HepG2 (cell line): ENCODE measurements around the gene CHCHD5. TPM values are rescaled to one million over a fixed set of nuclear protein-coding genes. Genes with fewer than 3 reads are reported as not detected.

Source experiments
- CBFB ChIP-seq: sonication (generic); formaldehyde crosslinking; IDR thresholded peaks from 2 replicates; pipeline ENCODE4 v1.4.0; 2020; ENCODE audit warnings: missing genetic modification reagents
- CC2D1A ChIP-seq: sonication (generic); formaldehyde crosslinking; IDR thresholded peaks from 2 replicates; pipeline ENCODE4 v1.8.1; 2023; ENCODE audit warnings: mild to moderate bottlenecking, missing genetic modification reagents
- CHCHD3 ChIP-seq: sonication (generic); formaldehyde crosslinking; IDR thresholded peaks from 2 replicates; pipeline ENCODE4 v1.8.0; 2022; ENCODE audit warnings: mild to moderate bottlenecking, missing genetic modification reagents, moderate library complexity
- KDM5A ChIP-seq: fragments of 200-600 bp; sonication (generic); IDR thresholded peaks from 2 replicates; pipeline ENCODE4 v1.7.0; 2018; ENCODE audit warnings: antibody characterized with exemption, mild to moderate bottlenecking, low read length, borderline replicate concordance
- MATR3 ChIP-seq: sonication (generic); formaldehyde crosslinking; IDR thresholded peaks from 2 replicates; pipeline ENCODE4 v1.4.0; 2020; ENCODE audit warnings: missing genetic modification reagents
- MTF1 ChIP-seq: sonication (generic); formaldehyde crosslinking; IDR thresholded peaks from 2 replicates; pipeline ENCODE4 v1.5.0; 2020; ENCODE audit warnings: missing genetic modification reagents
- NCOA1 ChIP-seq: sonication (generic); formaldehyde crosslinking; IDR thresholded peaks from 2 replicates; pipeline ENCODE4 v1.9.0; 2021; ENCODE audit warnings: missing genetic modification reagents
- NR1H2 ChIP-seq: sonication (generic); formaldehyde crosslinking; IDR thresholded peaks from 2 replicates; pipeline ENCODE4 v1.8.1; 2022; ENCODE audit warnings: low read depth, missing genetic modification reagents, borderline replicate concordance
- PHB2 ChIP-seq: fragments of 450-650 bp; IDR thresholded peaks from 2 replicates; pipeline ENCODE4 v1.6.1; 2018; ENCODE audit not compliant: partially characterized antibody
- POLR2AphosphoS2 ChIP-seq: IDR thresholded peaks from 2 replicates; pipeline ENCODE4 v1.6.1; 2011; ENCODE audit warnings: low read depth, low read length, improper control_type of control experiment
- POLR2AphosphoS5 ChIP-seq: IDR thresholded peaks from 2 replicates; pipeline ENCODE4 v1.6.1; 2012; ENCODE audit warnings: low read depth, low read length
- REPIN1 ChIP-seq: sonication (generic); formaldehyde crosslinking; IDR thresholded peaks from 2 replicates; pipeline ENCODE4 v1.8.0; 2022; ENCODE audit warnings: missing genetic modification reagents, low read depth, mild to moderate bottlenecking, borderline replicate concordance
- REXO4 ChIP-seq: sonication (generic); formaldehyde crosslinking; IDR thresholded peaks from 2 replicates; pipeline ENCODE4 v1.8.0; 2022; ENCODE audit warnings: missing genetic modification reagents, mild to moderate bottlenecking, borderline replicate concordance
- SMAD3 ChIP-seq: sonication (generic); formaldehyde crosslinking; IDR thresholded peaks from 2 replicates; pipeline ENCODE4 v1.4.0; 2020; ENCODE audit warnings: missing genetic modification reagents
- SMARCC2 ChIP-seq: fragments of 450-650 bp; IDR thresholded peaks from 2 replicates; pipeline ENCODE4 v1.6.1; 2017; ENCODE audit warnings: antibody characterized with exemption, mild to moderate bottlenecking
- ZBTB21 ChIP-seq: sonication (generic); formaldehyde crosslinking; IDR thresholded peaks from 2 replicates; pipeline ENCODE4 v1.4.0; 2020; ENCODE audit warnings: missing genetic modification reagents
- ZC3H13 ChIP-seq: sonication (generic); formaldehyde crosslinking; IDR thresholded peaks from 2 replicates; pipeline ENCODE4 v1.8.1; 2023; ENCODE audit warnings: mild to moderate bottlenecking, missing genetic modification reagents, moderate library complexity
- ZNF136 ChIP-seq: sonication (generic); formaldehyde crosslinking; IDR thresholded peaks from 2 replicates; pipeline ENCODE4 v1.8.1; 2022; ENCODE audit warnings: low read depth, mild to moderate bottlenecking, moderate library complexity, missing genetic modification reagents
- ZNF253 ChIP-seq: sonication (generic); formaldehyde crosslinking; IDR thresholded peaks from 2 replicates; pipeline ENCODE4 v1.8.0; 2022; ENCODE audit warnings: mild to moderate bottlenecking, missing genetic modification reagents, borderline replicate concordance
- ZNF30 ChIP-seq: sonication (generic); formaldehyde crosslinking; IDR thresholded peaks from 2 replicates; pipeline ENCODE4 v1.5.0; 2020; ENCODE audit warnings: mild to moderate bottlenecking, missing genetic modification reagents
- ZNF724P ChIP-seq: sonication (generic); formaldehyde crosslinking; IDR thresholded peaks from 2 replicates; pipeline ENCODE4 v1.8.0; 2022; ENCODE audit warnings: missing genetic modification reagents, borderline replicate concordance
- ZNF790 ChIP-seq: sonication (generic); formaldehyde crosslinking; IDR thresholded peaks from 2 replicates; pipeline ENCODE4 v1.8.0; 2022; ENCODE audit warnings: missing genetic modification reagents, mild to moderate bottlenecking, borderline replicate concordance
- ZSCAN30 ChIP-seq: sonication (generic); formaldehyde crosslinking; IDR thresholded peaks from 2 replicates; pipeline ENCODE4 v1.5.0; 2020; ENCODE audit warnings: mild to moderate bottlenecking, missing genetic modification reagents
- polyA plus RNA-seq, 8 experiments: library from polyadenylated mRNA; depleted of rRNA in 3 of 8; stranded (reverse) in 7 of 8; unstranded in 1 of 8; fragments of >200 nt; fragmentation: Illumina TruSeq in 4 of 8; extraction: Trizol in 4 of 8; gene quantifications; 2 replicates each; pipeline versions ENCODE4 v1.2.1 to v1.2.3, GENCODE V29; 2011 to 2016; ENCODE audit warnings: low read depth in 4 of 8, missing spikeins in 1 of 8, mixed read lengths in 1 of 8; ENCODE audit not compliant: insufficient read depth in 1 of 8
- total RNA-seq, 5 experiments: library from RNA; depleted of rRNA; stranded (reverse); fragments of >200 nt; fragmentation: Illumina TruSeq; extraction: Trizol; gene quantifications; 2 replicates each; pipeline ENCODE4 v1.2.3, GENCODE V29; 2016; ENCODE audit warnings: low read depth in 1 of 5
- TF ChIP-seq, protein P1 (sequence below): sonication (generic); formaldehyde crosslinking; IDR thresholded peaks from 2 replicates; pipeline ENCODE4 v1.5.0; 2020; ENCODE audit warnings: missing genetic modification reagents, mild to moderate bottlenecking, borderline replicate concordance
- TF ChIP-seq, protein P2 (sequence below), 2 experiments: IDR thresholded peaks; 2 replicates each; pipeline ENCODE4 v1.6.1; 2011 to 2012; ENCODE audit warnings: low read length in 2 of 2, borderline replicate concordance in 1 of 2, low read depth in 1 of 2, mild to moderate bottlenecking in 1 of 2, moderate library complexity in 1 of 2
- TF ChIP-seq, protein P3 (sequence below): sonication (generic); formaldehyde crosslinking; IDR thresholded peaks from 2 replicates; pipeline ENCODE4 v1.8.0; 2022; ENCODE audit warnings: mild to moderate bottlenecking, missing genetic modification reagents, moderate library complexity

CHCHD5 gene
- total and polyA plus RNA-seq, 2 of the 13 experiments (the other 11 are each of a cell fraction or from before 2014, with no cell fraction given) = 19.0 to 23.9 TPM

GRCh38 chr2:112583497-112584133 is 794 bp upstream of the CHCHD5 start (continued):
- no peak for TF ChIP-seq ZNF30 (CRISPR knock-in tag)
- TF ChIP-seq, protein P1, sequence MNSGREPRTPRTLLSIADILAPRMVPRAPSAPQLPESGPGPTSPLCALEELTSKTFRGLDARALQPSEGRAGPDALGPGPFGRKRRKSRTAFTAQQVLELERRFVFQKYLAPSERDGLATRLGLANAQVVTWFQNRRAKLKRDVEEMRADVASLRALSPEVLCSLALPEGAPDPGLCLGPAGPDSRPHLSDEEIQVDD (CRISPR knock-in tag) = peak; percentile 67; the same call in 1 of the 2 replicates
- 0 out of 2 replicates have a peak, but pooled peaks have one; percentile 47 for TF ChIP-seq CHCHD3 (CRISPR knock-in tag)
- no peak for TF ChIP-seq ZNF790 (CRISPR knock-in tag)
- peak; percentile 66; the same call in 1 of the 2 replicates for TF ChIP-seq ZC3H13 (CRISPR knock-in tag)
- TF ChIP-seq KDM5A = peak; percentile 73
- TF ChIP-seq ZNF724P (CRISPR knock-in tag) = 0 out of 2 replicates have a peak, but pooled peaks have one; percentile 50
- TF ChIP-seq CC2D1A (CRISPR knock-in tag) = 0 out of 2 replicates have a peak, but pooled peaks have one; percentile 16
- TF ChIP-seq REPIN1 = 0 out of 2 replicates have a peak, but pooled peaks have one; percentile 12
- 0 out of 2 replicates have a peak, but pooled peaks have one; percentile 42 for TF ChIP-seq REXO4 (CRISPR knock-in tag)
- no peak for TF ChIP-seq MATR3 (CRISPR knock-in tag)
- peak; percentile 89 for TF ChIP-seq NCOA1 (CRISPR knock-in tag)
- TF ChIP-seq PHB2 = no peak
- TF ChIP-seq MTF1 (CRISPR knock-in tag) = no peak
- TF ChIP-seq, protein P2, sequence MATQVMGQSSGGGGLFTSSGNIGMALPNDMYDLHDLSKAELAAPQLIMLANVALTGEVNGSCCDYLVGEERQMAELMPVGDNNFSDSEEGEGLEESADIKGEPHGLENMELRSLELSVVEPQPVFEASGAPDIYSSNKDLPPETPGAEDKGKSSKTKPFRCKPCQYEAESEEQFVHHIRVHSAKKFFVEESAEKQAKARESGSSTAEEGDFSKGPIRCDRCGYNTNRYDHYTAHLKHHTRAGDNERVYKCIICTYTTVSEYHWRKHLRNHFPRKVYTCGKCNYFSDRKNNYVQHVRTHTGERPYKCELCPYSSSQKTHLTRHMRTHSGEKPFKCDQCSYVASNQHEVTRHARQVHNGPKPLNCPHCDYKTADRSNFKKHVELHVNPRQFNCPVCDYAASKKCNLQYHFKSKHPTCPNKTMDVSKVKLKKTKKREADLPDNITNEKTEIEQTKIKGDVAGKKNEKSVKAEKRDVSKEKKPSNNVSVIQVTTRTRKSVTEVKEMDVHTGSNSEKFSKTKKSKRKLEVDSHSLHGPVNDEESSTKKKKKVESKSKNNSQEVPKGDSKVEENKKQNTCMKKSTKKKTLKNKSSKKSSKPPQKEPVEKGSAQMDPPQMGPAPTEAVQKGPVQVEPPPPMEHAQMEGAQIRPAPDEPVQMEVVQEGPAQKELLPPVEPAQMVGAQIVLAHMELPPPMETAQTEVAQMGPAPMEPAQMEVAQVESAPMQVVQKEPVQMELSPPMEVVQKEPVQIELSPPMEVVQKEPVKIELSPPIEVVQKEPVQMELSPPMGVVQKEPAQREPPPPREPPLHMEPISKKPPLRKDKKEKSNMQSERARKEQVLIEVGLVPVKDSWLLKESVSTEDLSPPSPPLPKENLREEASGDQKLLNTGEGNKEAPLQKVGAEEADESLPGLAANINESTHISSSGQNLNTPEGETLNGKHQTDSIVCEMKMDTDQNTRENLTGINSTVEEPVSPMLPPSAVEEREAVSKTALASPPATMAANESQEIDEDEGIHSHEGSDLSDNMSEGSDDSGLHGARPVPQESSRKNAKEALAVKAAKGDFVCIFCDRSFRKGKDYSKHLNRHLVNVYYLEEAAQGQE (IDR thresholded peaks at IDR 0.05; ENCODE audit: borderline replicate concordance in 1 of 2, low read depth in 1 of 2, low read length in 2 of 2) = no peak
- TF ChIP-seq ZNF136 (CRISPR knock-in tag) = peak; percentile 15; the same call in 1 of the 2 replicates
- TF ChIP-seq, protein P3, sequence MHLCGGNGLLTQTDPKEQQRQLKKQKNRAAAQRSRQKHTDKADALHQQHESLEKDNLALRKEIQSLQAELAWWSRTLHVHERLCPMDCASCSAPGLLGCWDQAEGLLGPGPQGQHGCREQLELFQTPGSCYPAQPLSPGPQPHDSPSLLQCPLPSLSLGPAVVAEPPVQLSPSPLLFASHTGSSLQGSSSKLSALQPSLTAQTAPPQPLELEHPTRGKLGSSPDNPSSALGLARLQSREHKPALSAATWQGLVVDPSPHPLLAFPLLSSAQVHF (CRISPR knock-in tag) = 0 out of 2 replicates have a peak, but pooled peaks have one; percentile 25
- 0 out of 2 replicates have a peak, but pooled peaks have one; percentile 34 for TF ChIP-seq ZNF253 (CRISPR knock-in tag)
- peak; percentile 90 for TF ChIP-seq ZBTB21 (CRISPR knock-in tag)
- TF ChIP-seq SMARCC2 = no peak
- 0 out of 2 replicates have a peak, but pooled peaks have one; percentile 20 for TF ChIP-seq ZSCAN30 (CRISPR knock-in tag)
- no peak for TF ChIP-seq SMAD3 (CRISPR knock-in tag)
- TF ChIP-seq POLR2AphosphoS5 = peak; percentile 52
- peak; percentile 47; the same call in 1 of the 2 replicates for TF ChIP-seq POLR2AphosphoS2
- no peak for TF ChIP-seq CBFB
- TF ChIP-seq NR1H2 (CRISPR knock-in tag) = no peak
